K562 (cell line): ENCODE results near the gene PRDM16. TPM values are rescaled to one million over a fixed set of nuclear protein-coding genes. Genes with fewer than 3 reads are reported as not detected.

Experiments used
- CHD7 ChIP-seq: fragments of 200-600 bp; sonication (generic); IDR thresholded peaks from one replicate; pipeline ENCODE4 v1.6.1; 2012; ENCODE audit warnings: mild to moderate bottlenecking, low read depth, low read length, inconsistent platforms
- NR2F6 ChIP-seq: fragments of 450-650 bp; formaldehyde crosslinking; IDR thresholded peaks from 2 replicates; pipeline ENCODE4 v1.4.0; 2020; ENCODE audit warnings: mild to moderate bottlenecking
- polyA plus RNA-seq, 8 experiments: library from polyadenylated mRNA; depleted of rRNA in 4 of 8; stranded (reverse) in 5 of 8; unstranded in 3 of 8; fragments of >200 nt; fragmentation: Nextera tagmentation in 2 of 8; fragmentation: Illumina TruSeq in 1 of 8; extraction: Ambion mirVana in 2 of 8; extraction: Trizol in 1 of 8; gene quantifications; 2 replicates each; pipeline versions ENCODE4 v1.2.1 to v1.2.3, GENCODE V29; 2011 to 2014; ENCODE audit warnings: inconsistent platforms in 1 of 8, missing spikeins in 1 of 8
- total RNA-seq, 7 experiments: library from RNA; depleted of rRNA in 6 of 7; stranded (reverse); fragments of >200 nt in 6 of 7; fragmentation: Illumina TruSeq in 2 of 7; extraction: Trizol in 2 of 7; gene quantifications; 2 replicates each; pipeline versions ENCODE4 v1.2.1 to v1.2.3, GENCODE V29; 2011 to 2021; ENCODE audit warnings: low replicate concordance in 1 of 7

The PRDM16 gene
- total and polyA plus RNA-seq, 9 of the 15 experiments (the other 6 are each of a cell fraction or from before 2014, with no cell fraction given) = 0.10 to 0.27 TPM; not detected in 7

- TF ChIP-seq CHD7 (no peak), NR2F6 (CRISPR knock-in tag) (no peak)
These were observed 6.8 kb downstream of the PRDM16 start (continued) for GRCh38 chr1:3075666-3076362.
